GM19455 (cell line): ENCODE measurements around the gene CC2D2A.
A peak's percentile ranks its signal among the peaks of the same experiment; 100 is the strongest.

Experiments
- ATAC-seq: cut with Tn5 transposase; IDR thresholded peaks from one replicate; pipeline ENCODE4 v1.9.1; 2021; ENCODE audit not compliant: unreplicated experiment

The CC2D2A gene

DNA sequence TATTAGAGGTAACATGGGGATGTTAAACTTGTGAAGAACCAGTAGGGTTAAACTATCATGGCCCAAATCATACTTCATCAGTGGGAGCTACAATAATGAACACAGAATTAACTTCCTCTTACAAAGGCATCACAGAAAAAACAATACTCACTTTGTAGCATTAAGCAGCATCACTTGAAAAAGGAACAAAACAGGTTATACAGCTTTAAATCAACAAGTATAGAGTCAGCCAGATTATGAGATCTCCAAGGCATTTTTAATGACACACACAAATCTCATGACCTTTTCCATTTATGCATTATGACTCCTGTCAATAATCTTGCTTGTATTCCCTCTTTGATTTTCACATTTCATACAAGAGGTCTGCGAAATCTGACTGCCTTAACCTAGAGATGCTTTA, 167.1 kb downstream of the CC2D2A start:
- ATAC-seq: no peak

DNA sequence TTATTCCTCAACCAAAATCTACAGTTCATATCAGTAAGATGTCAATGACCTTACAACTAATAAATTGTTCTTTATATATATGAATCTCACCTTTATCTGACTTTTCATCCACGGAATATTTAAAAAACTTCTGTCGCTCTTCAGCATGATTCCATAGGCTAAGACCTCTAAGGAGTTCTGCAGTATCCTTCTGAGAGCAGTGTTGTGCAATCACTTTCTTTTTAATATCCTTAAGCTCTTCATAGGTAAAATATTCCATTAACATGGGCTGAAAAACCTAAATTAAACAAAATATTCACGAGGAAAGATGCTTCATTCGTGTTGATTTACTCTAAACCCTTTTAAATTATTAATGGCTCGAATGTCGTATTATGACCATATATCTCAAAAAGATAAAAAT, 168.7 kb downstream of the CC2D2A start:
- ATAC-seq: no peak

DNA sequence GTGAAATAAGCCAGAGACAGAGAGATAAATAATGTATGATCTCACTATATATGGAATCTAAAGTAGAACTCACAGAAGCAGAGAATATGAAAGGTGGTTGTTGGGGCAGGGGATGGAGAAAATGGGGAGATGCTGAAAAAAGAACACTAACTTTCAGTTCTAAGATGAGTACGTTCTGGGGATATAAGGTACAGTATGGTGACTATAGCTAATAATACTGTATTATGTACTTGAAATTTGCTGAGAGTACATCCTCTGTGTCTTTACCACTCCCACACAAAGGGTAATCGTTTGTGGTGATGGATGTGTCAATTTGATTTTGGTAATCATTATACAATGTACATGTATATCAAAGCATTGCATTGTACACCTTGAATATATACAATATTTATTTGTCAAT, 178.9 kb downstream of the CC2D2A start:
- peak; percentile 41 for ATAC-seq

DNA sequence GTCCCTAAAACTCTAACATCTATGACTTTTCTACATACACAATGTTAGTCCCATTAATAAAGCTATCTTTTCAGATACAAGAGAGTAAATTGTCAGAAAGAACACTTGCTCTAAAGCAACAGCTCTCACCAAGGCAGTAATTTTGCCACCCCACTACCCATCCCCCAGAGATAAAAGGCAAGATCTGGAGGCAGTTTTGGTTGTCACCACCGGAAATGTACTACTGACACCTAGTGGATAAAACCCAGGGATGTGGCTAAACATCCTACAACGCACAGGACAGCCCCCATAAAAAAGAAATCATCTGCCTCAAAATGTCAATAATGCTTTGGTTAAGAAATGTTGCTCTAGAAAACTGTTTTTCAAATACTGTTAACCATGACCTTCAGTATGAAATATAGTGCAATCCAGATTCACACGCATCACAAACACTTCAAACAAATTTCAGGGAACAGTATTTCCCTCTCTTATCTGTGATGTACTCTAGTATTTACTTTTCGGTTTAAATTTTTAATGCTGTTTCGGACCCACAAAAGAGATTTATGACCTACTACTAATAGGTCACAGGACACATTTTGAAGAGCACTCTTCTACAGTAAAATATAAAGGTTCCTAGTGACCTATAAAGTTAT, 180.3 kb downstream of the CC2D2A start:
- ATAC-seq: peak; percentile 31
